GM21381 (cell line): ENCODE data around the gene NHLRC4.

Source experiments
- ATAC-seq: cut with Tn5 transposase; IDR thresholded peaks from one replicate; pipeline ENCODE4 v1.9.1; 2021; ENCODE audit warnings: mild to moderate bottlenecking, moderate library complexity; ENCODE audit not compliant: unreplicated experiment

NHLRC4 gene

DNA sequence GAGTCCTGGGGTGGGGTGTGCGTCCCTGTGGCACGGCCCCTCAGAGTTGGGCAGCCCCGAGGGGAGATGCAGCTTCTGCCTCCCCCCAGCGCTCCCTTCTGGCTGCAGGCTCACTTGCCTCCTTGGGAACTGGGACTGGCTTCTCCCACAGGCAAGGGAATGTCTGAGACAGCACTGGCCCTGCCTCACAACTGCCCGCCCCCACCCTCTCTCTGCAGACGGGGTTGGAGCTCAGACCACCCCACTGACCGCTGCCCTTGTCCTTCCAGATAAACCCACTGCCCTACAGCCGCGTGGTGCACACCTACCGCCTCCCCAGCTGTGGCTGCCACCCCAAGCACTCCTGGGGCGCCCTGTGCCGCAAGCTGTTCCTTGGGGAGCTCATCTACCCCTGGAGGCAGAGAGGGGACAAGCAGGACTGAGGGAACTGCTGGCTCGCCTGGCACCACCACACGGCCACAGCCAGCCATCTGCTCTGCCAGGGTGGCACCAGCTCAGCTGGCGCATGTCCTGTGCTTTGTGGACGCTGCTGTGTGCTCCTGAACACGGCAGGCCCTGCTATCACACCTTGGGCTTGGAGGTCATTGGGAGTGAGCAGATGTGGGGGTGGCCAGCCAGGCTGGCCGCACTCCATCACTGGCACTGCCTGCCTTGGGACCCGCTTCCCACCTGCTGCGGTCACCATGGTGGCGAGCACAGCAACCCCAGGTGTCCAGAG is 16.0 kb downstream of the NHLRC4 start:
- ATAC-seq, result no peak

DNA sequence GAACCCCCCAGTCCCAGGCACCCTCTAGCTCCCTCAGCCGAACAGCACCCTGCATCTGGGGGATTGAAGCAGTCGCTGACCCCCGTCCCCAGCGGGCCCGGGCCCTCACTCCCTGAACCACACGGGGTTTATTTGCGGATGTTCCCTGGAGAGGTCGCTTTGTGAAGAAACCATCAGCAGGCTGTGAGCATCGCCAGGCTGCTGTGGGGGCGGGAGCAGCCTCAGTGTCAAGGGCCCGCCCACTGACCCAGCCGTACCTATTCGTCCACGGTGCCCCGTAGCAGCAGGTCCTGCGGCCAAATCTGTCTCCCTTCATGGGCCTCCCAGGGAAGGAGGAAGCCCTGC is 16.6 kb downstream of the NHLRC4 start:
- no peak for ATAC-seq

DNA sequence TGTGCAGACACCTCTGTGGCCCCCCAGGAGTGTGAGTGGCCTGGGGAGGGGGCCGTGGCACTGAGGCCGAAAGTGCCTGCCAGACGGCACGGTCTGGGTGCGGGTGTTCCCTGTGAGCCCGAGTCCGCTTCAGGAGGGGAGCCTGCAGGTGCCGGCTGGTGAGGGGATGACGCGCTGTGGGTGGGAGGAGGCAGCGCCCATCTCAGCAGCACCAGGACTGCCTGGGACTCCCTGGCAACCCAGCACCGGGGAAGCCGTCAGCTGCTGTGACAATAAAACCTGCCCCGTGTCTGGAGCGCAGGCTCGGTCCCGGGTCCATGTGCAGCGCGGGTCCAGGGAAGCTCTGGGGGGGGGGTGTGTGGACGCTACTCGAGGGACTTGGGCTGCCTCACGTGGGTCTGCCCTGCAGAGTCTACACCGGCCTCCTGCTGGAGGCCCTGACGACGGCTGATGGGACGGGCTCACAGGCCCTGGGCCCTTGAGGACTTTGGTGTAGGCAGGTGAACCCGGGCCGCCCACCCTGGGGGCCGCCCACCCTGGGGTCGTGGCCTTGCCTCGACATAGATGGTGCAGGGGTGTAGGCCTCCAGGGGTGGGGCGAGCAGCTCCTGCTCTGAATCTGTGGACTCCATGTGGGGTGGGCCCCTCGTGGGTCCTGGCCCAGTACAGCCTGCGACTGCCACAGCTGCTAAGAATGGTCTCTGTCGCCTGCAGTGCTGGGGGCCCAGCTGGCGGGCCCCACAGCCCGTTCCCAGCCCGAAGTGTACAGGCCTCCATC is 17.2 kb downstream of the NHLRC4 start:
- ATAC-seq, result no peak

DNA sequence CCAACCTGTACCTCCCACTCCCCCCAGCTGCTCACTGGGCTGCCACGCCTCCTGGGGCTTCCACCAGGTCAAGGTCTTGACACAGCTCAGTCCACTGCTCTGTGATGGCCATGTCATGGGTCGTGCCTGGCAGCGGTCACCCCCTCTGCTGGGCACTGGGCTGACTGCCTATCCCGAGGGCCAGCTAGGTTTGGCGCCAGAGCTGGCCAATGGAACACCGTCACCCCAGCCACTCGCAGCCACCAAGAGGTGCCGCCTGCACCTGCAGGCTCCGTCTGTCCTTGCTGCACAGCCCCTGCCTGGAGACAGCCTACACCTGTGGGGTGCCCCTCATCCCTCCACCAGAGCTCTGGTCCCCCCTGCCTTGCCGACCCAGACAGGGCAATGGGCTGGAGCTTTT is 18.5 kb downstream of the NHLRC4 start:
- ATAC-seq, result no peak

DNA sequence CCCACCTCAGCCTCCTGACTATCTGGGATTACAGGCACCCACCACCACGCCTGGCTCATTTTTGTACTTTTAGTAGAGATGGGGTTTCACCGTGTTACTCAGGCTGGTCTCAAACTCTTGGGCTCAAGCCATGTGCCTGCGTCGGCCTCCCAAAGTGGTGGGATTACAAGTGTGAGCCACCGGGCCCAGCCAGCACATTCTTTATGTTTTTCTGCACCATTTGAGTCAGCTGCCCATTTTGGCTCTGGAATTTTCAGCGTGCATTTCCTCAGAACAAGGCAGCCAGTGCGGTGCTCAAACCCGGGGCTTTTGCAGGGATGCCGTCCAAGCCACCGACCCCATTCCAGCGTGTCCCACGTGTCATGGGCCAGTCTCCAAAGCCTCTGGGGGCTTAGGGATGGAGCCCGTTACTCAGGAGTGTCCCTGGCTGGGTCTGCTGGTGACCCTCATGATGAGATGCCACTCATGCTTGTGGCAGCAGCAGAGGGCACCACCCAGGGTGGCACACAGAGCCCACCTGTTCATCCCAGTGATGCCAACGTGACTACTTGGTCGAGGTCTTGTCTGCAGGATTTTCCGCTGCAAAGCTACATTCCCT is 19.3 kb downstream of the NHLRC4 start:
- no peak for ATAC-seq

DNA sequence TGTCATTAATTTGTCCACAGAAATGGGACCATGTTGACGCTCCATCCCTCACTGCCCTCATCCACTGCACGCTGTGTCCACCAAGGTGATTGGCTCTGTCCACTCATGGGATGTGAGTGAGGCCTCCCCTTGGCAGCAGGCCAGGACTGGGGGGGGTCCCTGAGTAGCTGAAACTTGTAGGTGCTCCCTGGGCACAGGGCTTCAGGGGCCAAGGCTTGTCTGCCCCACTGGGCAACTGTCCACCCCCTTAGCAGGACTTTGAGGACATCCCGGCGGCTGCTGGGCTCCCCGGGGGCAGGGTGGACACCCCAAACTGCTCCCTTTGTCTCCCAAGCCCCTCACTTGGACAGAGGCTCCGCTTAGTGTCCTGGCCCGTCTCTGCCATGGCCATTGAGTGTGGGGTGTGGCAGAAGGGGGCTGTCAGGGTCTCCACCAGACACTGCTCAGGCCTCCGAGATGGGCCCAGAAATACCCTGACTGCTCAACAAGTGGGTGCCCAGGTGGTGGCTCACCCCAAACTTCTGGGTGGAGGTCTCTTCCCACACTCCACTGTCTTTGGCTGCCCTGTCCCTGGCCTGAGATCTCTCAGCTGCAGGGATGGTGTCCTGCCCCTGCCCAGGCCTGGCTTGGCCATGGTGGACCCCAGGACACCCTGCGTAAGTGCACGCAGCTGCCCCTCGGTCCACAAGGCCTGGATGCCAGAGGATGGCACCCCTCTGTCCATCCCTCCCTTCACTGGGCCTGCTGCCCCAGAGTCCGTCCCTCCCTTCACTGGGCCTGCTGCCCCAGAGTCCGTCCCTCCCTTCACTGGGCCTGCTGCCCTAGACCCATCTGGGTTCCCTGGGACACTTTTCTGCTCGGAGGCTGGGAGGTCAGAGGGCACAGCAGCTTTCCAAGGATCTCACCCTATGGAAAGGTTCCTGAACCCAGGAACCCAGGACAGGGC is 20.1 kb downstream of the NHLRC4 start:
- no peak for ATAC-seq

DNA sequence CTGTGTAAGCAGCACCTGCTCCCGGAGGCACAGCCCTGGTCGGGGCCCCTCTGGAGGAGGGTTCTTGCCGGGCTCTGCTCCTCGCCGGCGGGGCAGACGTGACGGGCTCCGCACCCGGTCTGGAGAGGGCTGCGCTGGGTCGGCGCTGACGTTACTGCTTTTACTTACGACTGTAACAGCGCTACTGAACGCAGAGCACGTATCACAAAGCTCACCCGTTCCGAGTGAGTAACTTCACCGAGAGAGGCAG is 21.8 kb downstream of the NHLRC4 start:
- peak; percentile 8 for ATAC-seq

DNA sequence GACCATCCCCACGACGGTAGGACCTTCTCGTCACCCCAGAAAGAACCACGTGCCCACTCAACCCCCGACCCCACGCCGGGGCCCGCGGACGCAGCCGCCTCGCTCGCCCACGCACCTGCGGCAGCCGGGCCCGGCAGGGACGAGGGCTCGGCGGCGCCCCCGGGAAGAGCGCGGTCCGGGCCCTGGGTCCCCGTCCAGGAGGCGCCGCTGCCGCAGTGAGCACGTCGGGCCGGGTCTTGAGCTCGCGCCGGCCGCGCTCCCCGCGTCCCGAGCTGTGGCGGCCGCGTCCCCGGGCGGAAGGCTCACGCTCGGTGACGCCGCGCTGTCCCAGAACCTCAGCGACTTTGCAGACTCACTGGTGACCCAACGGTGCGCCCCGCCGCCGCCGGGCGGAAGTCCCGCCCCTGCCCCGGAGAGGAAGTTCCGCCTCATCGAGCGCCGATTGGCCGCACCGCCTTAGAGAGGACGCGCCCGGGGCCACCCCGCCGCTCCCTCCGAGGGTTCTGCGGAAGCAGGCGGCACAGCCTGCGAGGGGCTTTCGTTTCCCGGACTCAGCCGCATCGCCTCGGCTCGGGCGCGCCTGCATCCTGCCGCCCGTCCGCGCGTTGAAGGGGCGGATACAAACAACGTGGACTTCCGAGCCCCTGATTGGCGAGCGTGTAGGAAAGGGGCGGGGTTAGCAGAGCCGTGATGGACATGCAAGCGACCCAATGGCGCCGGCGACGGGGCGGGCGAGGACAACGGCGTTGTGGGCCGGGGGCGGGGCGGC is 22.3 kb downstream of the NHLRC4 start:
- ATAC-seq, result peak; percentile 68

DNA sequence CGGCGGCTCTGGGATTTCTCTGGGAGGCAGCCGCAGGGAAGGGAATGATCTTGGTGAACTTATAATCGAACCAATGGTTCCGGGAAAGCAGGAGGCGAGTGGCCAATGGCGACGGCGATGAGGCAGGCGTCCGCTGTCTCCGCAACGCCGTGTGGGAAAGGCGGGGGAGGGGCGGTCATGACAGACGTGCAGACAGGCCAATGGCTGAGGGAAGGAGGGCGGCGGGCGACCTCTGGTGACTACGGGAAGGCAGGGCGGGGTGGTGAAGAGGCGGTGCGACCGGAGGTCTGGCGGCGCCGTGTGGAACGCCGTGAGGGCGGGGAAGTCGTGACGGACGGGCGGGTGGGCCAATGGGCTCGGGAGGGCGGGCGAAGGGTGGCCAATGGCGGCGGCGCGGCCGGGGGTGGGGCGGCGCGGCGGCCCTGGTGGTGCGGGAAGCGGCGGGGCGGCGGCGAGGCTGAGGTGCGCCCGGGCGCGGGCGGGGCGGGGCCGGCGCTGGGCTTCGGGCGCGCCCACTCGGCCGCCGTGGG is 22.9 kb downstream of the NHLRC4 start, which contains the start of gene RAB40C:
Gene RAB40C (plus strand): TSS at position 409 of the 530 bp plus-strand sequence. CDS start 226 bp downstream, outside the sequence.
- ATAC-seq, result peak; percentile 71

DNA sequence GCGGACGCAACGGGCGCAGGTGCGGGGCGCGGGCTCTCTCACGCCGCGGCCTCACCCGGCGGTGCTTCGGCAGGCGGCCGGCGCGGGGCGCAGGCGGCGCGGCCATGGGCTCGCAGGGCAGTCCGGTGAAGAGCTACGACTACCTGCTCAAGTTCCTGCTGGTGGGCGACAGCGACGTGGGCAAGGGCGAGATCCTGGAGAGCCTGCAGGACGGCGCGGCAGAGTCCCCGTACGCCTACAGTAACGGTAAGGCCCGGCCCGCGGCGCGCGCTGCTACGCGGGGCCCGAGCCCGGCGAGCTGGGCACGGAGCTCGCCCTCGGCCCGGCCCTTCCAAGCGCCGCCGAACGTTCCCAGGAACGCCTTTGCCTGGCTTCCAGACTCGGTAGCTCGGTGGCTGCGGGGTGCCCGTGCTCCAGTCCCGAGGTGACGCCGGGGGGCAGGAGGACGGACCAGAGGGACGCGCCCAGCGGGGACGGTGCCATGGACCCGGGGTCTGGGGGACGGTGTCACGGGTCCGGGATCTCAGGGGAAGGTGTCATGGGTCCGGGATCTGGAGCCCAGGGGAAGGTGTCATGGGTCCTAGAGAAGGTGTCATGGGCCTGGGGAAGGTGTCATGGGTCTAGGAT is 23.5 kb downstream of the NHLRC4 start:
- ATAC-seq, result no peak

DNA sequence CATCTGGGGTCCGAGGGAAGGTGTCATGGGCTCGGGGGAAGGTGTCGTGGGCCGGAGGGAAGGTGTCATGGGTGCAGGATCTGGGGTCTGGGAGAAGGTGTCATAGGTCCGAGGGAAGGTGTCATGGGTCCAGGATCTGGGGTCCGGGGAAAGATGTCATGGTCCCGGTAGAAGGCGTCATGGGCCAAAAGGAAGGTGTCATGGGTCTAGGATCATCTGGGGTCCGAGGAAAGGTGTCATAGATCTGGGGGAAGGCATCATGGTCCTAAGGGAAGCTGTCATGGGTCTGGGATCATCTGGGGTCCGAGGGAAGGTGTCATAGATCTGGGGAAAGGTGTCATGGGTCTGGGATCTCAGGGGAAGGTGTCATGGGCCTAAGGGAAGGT is 24.0 kb downstream of the NHLRC4 start:
- ATAC-seq, result no peak

DNA sequence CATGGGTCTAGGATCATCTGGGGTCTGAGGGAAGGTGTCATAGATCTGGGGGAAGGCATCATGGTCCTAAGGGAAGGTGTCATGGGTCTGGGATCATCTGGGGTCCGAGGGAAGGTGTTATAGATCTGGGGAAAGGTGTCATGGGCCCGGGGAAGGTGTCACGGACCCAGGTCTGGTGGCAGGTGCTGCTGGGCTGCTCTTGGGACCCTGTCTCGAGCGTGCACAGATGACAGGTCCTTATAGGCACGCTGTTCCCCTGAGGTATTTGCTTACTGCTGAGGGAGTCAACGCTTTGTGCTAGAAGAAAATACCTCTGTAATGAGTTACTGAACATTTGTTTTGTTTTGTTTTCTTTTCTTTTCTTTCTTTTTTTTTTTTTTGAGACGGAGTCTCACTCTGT is 24.4 kb downstream of the NHLRC4 start:
- no peak for ATAC-seq

DNA sequence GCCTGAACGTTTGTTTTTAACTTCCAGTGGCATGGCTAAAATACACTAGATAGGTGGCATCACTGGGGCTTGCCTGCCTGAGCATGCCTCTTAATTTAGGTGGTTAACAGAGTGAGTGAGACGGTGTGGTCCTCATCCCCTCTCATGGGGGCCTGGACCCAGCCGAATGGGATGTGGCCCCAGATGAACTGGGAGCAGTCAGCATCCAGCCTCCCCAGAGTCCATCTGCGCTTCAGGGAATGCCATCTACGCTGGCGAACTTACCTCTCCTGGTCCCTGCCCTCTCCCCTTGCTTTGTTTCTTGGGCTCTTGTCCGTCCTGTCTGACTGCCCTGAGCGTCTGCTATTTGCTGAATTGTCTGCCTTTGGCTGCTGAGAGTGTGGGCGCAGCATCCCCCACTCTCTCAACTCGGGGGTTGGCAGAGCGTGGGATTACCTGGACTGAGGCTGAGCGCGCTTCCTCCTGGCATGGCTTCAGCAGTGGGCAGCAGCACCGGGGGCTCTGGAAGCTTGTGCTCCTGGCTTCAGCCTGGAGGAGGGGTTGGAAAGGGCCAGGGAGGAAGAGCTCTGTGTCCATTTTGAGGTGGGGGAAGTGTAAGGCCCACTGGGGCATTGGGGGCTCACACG is 25.2 kb downstream of the NHLRC4 start:
- ATAC-seq, result no peak

DNA sequence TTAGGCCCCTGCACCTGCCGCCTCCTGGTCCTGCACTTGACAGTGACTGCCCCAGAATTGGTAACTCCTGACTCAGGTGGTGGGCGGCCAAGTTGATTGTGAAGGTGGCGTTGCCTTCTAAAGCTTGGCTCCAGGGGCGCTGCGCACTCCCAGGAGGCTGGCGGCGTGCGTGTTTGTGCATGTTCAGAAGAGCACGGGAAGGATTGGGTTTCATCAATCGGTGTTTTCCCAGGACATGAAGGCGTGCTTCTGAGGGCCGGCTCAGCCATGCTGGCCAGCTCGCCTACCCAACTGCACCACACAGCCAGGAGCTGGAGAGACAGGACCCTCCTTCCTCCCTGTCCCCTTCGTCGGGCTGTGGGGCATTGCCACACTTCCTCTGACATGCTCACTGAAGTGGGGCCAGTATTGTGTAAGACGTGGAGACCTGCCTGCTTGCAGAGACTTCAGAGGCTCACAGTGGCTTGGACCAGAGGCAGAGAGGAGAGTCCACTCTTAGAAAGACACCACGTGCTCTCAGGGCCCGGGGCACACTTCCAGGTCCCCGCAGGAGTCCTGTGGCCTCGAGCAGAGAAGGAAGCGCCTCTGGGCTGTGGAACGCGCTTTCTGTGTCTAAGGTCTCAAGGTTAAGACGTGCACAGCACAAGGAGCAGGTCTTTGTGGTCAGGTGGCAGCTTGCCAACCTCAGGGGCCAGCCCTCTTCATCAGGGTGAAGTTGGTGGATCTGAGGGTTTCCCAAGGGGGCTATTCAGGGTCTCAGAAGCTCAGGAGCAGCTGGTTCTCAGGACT is 25.9 kb downstream of the NHLRC4 start:
- no peak for ATAC-seq

DNA sequence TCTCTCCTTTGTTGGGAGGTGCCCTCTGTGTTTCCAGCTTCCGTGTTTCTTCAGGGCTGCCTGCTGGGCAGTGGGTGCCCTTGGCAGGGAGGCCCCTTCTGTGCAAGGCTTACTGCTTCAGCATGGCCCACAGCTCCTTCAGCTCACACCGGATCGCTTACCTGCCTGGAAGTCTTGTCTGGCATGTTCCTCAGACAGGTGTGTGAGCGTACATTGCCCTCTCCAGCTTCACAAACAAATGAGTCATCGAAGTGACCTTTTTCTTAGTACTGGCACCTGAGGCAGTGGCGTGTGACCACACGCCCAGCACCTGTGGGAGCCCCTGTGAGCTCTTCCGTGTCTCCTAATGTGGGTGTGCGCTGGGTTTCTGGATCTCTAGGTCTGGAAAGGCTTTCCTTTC is 26.6 kb downstream of the NHLRC4 start:
- no peak for ATAC-seq

DNA sequence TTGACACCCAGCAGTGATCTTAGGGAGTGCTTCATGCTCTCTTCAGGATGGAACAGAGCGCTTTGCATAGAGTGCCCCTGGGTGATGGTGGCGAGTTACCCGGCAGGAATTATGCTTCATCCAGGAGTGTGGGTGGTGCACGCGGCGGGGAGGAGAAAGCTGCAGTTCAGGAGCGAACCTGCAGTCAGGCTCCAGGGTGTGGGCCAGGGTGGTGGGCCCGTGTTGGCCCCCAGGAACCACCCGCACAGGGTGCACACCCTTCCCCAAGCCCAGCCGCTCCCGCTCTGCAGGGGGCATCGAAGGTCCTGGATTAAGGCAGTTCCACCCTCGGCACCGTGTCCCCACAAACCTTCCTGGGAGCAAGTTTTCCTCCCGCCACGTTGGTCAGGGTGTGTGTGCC is 27.0 kb downstream of the NHLRC4 start:
- ATAC-seq, result no peak

DNA sequence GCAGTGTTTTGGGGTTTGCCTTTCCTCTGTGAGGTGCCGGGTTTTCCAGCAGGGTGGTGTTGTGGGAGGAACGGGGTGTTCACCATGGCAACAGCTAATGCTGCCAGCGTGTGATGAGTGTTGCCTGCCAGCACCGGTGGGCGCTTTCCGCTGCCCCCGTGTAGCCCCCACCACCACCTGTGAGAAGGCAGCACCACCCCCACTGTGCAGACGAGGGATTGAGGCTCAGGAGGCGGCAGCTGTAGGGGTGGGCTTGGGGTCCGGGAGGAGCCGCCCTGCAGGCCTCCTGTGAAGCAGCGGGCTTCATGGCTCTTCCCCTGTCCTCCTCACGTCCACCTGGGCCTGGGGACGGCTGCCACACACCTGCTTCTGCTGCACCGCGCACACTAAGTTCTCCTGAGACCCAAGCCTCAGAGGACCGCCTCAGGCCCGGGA is 28.3 kb downstream of the NHLRC4 start:
- no peak for ATAC-seq

DNA sequence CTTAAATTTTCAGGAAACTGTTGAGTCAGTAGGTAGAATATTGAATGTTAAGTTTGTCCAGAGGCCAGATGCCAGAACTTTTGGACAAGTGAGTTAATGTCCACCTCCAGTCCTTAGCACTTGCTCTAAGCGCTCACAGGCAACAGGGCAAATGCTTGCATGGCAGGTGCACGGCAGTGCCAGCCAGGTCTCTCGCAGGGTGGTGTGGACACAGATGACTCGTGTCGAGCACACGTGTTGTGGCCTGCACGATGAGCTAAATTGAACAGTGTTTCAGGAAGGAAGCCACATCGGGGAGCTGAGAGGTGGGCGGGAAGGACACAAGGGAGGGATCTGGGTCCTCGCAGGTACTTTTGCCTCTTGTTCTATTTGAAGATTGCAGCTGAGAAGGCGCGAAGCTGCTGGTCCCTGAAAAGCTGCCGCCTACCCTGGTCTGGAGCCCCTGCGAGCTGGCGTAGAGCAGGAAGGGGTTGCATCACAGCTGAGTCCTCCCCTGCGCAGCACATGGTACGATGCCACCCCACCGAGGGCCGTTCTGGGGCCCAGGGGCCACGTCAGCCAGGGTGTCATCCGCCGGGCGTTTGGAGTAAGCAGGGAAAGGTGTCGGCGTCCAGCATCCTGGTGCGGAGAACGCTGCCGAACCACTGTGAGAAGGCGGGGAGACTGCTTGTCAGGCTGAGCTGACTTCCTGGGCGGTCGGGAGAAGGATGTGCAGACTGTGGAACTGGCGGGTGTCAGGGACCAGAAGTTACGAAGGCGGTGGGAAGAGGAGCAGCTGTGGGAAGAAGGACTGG is 29.3 kb downstream of the NHLRC4 start:
- ATAC-seq, result no peak
